ENCODE measurements around the gene SORBS1. TPM values are rescaled to one million over a fixed set of nuclear protein-coding genes. Genes with fewer than 3 reads are reported as not detected.

Gene SORBS1
- total RNA-seq, 1 experiment from 2014 or later = 39.9 TPM

- H3K9me3 Mint-ChIP-seq = no peaks in the 10 kb centered on the region
Measured at GRCh38 chr10:95384011-95384704, 177.0 kb downstream of the SORBS1 start.

DNA sequence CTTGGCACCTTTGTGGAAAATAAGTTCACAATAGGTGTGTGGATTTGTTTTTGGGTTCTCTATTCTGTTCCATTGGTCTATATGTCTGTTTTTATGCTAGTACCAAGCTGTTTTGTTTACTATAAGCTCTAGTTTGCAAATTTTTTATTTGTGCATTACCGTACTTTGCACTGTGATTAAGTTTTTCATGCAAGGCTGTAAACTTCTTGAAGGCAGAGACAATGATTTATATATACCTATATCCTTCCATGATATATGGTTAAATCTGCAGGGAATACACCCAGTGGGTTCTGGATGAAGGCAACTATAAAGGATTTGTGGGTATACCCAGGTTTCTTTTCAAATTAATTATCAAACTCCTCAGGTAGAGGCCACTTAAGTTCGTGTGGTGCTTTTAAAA is 178.6 kb downstream of the SORBS1 start:
- POLR2A ChIA-PET = no interaction called here
- Mint-ChIP-seq H3K27me3 (ENCODE audit: low read depth) (no peaks in the 10 kb centered on the region), H3K4me3 (no peak overlapping the region), H3K4me1 (no peaks in the 10 kb centered on the region), H3K9me3 (no peaks in the 10 kb centered on the region), H3K27ac (no peak overlapping the region), H3K36me3 (peaks cover 22% of the 10 kb centered on the region)
- DNase-seq (ENCODE audit: low spot score) (no peak), ATAC-seq (no peak)
- CTCF ChIA-PET = interaction anchor here (1.1 kb wide), 1 partner anchor 8 kb away, joined by 3 read pairs; no protein-coding TSS in a partner anchor
- TF ChIP-seq, protein P1, sequence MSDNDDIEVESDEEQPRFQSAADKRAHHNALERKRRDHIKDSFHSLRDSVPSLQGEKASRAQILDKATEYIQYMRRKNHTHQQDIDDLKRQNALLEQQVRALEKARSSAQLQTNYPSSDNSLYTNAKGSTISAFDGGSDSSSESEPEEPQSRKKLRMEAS (CRISPR knock-in tag; IDR thresholded peaks at IDR 0.05) = no peak
- TF ChIP-seq, protein P2, sequence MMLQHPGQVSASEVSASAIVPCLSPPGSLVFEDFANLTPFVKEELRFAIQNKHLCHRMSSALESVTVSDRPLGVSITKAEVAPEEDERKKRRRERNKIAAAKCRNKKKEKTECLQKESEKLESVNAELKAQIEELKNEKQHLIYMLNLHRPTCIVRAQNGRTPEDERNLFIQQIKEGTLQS (CRISPR knock-in tag; conservative IDR thresholded peaks at IDR 0.05) = no peak
- TF ChIP-seq, protein P3, sequence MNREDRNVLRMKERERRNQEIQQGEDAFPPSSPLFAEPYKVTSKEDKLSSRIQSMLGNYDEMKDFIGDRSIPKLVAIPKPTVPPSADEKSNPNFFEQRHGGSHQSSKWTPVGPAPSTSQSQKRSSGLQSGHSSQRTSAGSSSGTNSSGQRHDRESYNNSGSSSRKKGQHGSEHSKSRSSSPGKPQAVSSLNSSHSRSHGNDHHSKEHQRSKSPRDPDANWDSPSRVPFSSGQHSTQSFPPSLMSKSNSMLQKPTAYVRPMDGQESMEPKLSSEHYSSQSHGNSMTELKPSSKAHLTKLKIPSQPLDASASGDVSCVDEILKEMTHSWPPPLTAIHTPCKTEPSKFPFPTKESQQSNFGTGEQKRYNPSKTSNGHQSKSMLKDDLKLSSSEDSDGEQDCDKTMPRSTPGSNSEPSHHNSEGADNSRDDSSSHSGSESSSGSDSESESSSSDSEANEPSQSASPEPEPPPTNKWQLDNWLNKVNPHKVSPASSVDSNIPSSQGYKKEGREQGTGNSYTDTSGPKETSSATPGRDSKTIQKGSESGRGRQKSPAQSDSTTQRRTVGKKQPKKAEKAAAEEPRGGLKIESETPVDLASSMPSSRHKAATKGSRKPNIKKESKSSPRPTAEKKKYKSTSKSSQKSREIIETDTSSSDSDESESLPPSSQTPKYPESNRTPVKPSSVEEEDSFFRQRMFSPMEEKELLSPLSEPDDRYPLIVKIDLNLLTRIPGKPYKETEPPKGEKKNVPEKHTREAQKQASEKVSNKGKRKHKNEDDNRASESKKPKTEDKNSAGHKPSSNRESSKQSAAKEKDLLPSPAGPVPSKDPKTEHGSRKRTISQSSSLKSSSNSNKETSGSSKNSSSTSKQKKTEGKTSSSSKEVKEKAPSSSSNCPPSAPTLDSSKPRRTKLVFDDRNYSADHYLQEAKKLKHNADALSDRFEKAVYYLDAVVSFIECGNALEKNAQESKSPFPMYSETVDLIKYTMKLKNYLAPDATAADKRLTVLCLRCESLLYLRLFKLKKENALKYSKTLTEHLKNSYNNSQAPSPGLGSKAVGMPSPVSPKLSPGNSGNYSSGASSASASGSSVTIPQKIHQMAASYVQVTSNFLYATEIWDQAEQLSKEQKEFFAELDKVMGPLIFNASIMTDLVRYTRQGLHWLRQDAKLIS (CRISPR knock-in tag; IDR thresholded peaks at IDR 0.05; ENCODE audit: borderline replicate concordance) = no peak
- TF ChIP-seq MXD4 (CRISPR knock-in tag; IDR thresholded peaks at IDR 0.05; ENCODE audit: borderline replicate concordance) = no peak
- TF ChIP-seq, protein P4, sequence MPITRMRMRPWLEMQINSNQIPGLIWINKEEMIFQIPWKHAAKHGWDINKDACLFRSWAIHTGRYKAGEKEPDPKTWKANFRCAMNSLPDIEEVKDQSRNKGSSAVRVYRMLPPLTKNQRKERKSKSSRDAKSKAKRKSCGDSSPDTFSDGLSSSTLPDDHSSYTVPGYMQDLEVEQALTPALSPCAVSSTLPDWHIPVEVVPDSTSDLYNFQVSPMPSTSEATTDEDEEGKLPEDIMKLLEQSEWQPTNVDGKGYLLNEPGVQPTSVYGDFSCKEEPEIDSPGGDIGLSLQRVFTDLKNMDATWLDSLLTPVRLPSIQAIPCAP (CRISPR knock-in tag; IDR thresholded peaks at IDR 0.05) = no peak
- no peak for TF ChIP-seq ZNF423 (CRISPR knock-in tag; IDR thresholded peaks at IDR 0.05)

More at GRCh38 chr10:95384011-95384704, 177.0 kb downstream of the SORBS1 start:
- CTCF ChIA-PET = interaction anchor here (1.1 to 1.5 kb wide), 5 partner anchors 9 to 141 kb away, joined by 3 to 11 read pairs (median 4); no protein-coding TSS in a partner anchor
- Mint-ChIP-seq H3K4me1 (peaks cover 3% of the 10 kb centered on the region), H3K27ac (no peak overlapping the region), H3K36me3 (peaks cover 22% of the 10 kb centered on the region), H3K27me3 (ENCODE audit: low read depth) (no peaks in the 10 kb centered on the region), H3K4me3 (no peak overlapping the region)
- POLR2A ChIA-PET = no interaction called here
- no peak for ATAC-seq
- no peak for TF ChIP-seq ZNF317 (CRISPR knock-in tag; IDR thresholded peaks at IDR 0.05; ENCODE audit: borderline replicate concordance, low read depth)
- no peak for TF ChIP-seq STAT6 (CRISPR knock-in tag; conservative IDR thresholded peaks at IDR 0.05; ENCODE audit: low read depth)
- no peak for TF ChIP-seq ZNF138 (CRISPR knock-in tag; conservative IDR thresholded peaks at IDR 0.05)
- TF ChIP-seq, protein P5, sequence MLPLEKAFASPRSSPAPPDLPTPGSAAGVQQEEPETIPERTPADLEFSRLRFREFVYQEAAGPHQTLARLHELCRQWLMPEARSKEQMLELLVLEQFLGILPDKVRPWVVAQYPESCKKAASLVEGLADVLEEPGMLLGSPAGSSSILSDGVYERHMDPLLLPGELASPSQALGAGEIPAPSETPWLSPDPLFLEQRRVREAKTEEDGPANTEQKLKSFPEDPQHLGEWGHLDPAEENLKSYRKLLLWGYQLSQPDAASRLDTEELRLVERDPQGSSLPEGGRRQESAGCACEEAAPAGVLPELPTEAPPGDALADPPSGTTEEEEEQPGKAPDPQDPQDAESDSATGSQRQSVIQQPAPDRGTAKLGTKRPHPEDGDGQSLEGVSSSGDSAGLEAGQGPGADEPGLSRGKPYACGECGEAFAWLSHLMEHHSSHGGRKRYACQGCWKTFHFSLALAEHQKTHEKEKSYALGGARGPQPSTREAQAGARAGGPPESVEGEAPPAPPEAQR (CRISPR knock-in tag; IDR thresholded peaks at IDR 0.05) = no peak
- no peak for TF ChIP-seq E2F4 (CRISPR knock-in tag; IDR thresholded peaks at IDR 0.05; ENCODE audit: borderline replicate concordance, low read depth)
- TF ChIP-seq, protein P6, sequence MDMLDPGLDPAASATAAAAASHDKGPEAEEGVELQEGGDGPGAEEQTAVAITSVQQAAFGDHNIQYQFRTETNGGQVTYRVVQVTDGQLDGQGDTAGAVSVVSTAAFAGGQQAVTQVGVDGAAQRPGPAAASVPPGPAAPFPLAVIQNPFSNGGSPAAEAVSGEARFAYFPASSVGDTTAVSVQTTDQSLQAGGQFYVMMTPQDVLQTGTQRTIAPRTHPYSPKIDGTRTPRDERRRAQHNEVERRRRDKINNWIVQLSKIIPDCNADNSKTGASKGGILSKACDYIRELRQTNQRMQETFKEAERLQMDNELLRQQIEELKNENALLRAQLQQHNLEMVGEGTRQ (CRISPR knock-in tag; IDR thresholded peaks at IDR 0.05) = no peak
- TF ChIP-seq NR2C2 (CRISPR knock-in tag; IDR thresholded peaks at IDR 0.05) = no peak
- TF ChIP-seq MYBL2 (CRISPR knock-in tag; IDR thresholded peaks at IDR 0.05) = no peak
- no peak for TF ChIP-seq ESRRA (CRISPR knock-in tag; IDR thresholded peaks at IDR 0.05; ENCODE audit: borderline replicate concordance)
- TF ChIP-seq IRF2 (CRISPR knock-in tag; IDR thresholded peaks at IDR 0.05; ENCODE audit: borderline replicate concordance, low read depth) = no peak
- no peak for TF ChIP-seq ZNF671 (CRISPR knock-in tag; IDR thresholded peaks at IDR 0.05)
- TF ChIP-seq, protein P2 (CRISPR knock-in tag; conservative IDR thresholded peaks at IDR 0.05) = no peak
- no peak for TF ChIP-seq ZNF121 (CRISPR knock-in tag; IDR thresholded peaks at IDR 0.05)
- TF ChIP-seq, protein P7, sequence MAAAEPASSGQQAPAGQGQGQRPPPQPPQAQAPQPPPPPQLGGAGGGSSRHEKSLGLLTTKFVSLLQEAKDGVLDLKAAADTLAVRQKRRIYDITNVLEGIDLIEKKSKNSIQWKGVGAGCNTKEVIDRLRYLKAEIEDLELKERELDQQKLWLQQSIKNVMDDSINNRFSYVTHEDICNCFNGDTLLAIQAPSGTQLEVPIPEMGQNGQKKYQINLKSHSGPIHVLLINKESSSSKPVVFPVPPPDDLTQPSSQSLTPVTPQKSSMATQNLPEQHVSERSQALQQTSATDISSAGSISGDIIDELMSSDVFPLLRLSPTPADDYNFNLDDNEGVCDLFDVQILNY (CRISPR knock-in tag; IDR thresholded peaks at IDR 0.05) = no peak
- no peak for TF ChIP-seq CBFB (CRISPR knock-in tag; IDR thresholded peaks at IDR 0.05; ENCODE audit: low read depth)
- DNase-seq (ENCODE audit: low spot score) = no peak

Measured in WTC11 (cell line).